Karpas-422 (cell line): ENCODE measurements around the gene MZF1. TPM values are rescaled to one million over a fixed set of nuclear protein-coding genes. Genes with fewer than 3 reads are reported as not detected.
"Not testable (repeated sequence)": the region's sequence is repeated elsewhere in the genome, so short reads cannot be mapped to it uniquely, and the experiment has no call there.

ENCODE experiments used
- DNase-seq: peaks from one replicate; pipeline ENCODE4 v3.0.0-alpha.2; 2015
- H2AFZ ChIP-seq: fragments of 200-600 bp; sonication (generic); 2 replicates; pipeline ENCODE4 v1.6.1; 2014; ENCODE audit warnings: antibody characterized with exemption, low read length, mixed read lengths
- H3K27ac ChIP-seq: fragments of 200-600 bp; sonication (generic); 2 replicates; pipeline ENCODE4 v1.5.1; 2014; ENCODE audit warnings: mild to moderate bottlenecking, low read length, moderate library complexity
- H3K27me3 ChIP-seq: fragments of 200-600 bp; sonication (generic); 2 replicates; pipeline ENCODE4 v1.6.1; 2014; ENCODE audit warnings: low read length, mixed read lengths
- H3K36me3 ChIP-seq: fragments of 200-600 bp; sonication (generic); 2 replicates; pipeline ENCODE4 v1.6.1; 2014; ENCODE audit warnings: low read length, mixed read lengths; ENCODE audit not compliant: insufficient read depth
- H3K4me1 ChIP-seq: fragments of 200-600 bp; sonication (generic); 2 replicates; pipeline ENCODE4 v1.6.1; 2014; ENCODE audit warnings: mild to moderate bottlenecking, low read length, mixed read lengths
- H3K4me2 ChIP-seq: fragments of 200-600 bp; sonication (generic); 2 replicates; pipeline ENCODE4 v1.6.1; 2014; ENCODE audit warnings: low read length, low read depth, mild to moderate bottlenecking; ENCODE audit not compliant: poor library complexity, severe bottlenecking
- H3K4me3 ChIP-seq: fragments of 200-600 bp; sonication (generic); 2 replicates; pipeline ENCODE4 v1.5.1; 2014; ENCODE audit warnings: mild to moderate bottlenecking, antibody characterized with exemption, low read length, mixed read lengths
- H3K79me2 ChIP-seq: fragments of 200-600 bp; sonication (generic); 2 replicates; pipeline ENCODE4 v1.6.1; 2014; ENCODE audit warnings: mild to moderate bottlenecking, low read length, mixed read lengths
- H3K9ac ChIP-seq: fragments of 200-600 bp; sonication (generic); 2 replicates; pipeline ENCODE4 v1.6.0; 2014; ENCODE audit warnings: low read length
- H3K9me2 ChIP-seq: fragments of 200-600 bp; sonication (generic), shearing (Covaris generic); replicated peaks from 2 replicates; pipeline ENCODE4 v1.6.0; 2014; ENCODE audit warnings: mild to moderate bottlenecking, low read length, moderate library complexity; ENCODE audit not compliant: insufficient read depth
- H3K9me3 ChIP-seq: fragments of 300-700, 200-600 bp; sonication (generic); 2 replicates; pipeline ENCODE4 v1.6.1; 2014; ENCODE audit warnings: low read length, mixed read lengths
- H4K20me1 ChIP-seq: fragments of 200-600 bp; sonication (generic); 2 replicates; pipeline ENCODE4 v1.6.1; 2014; ENCODE audit warnings: mild to moderate bottlenecking, antibody characterized with exemption, low read length, low read depth; ENCODE audit not compliant: insufficient read depth
- total RNA-seq: library from RNA; depleted of rRNA; stranded (reverse); fragments of >200 nt; shearing (Covaris generic); gene quantifications from 2 replicates; pipeline ENCODE4 v1.2.3, GENCODE V29; 2014; ENCODE audit warnings: low replicate concordance

The MZF1 gene
- total RNA-seq, 1 experiment from 2014 or later, result 13.3 TPM

- H3K4me2 ChIP-seq, result no peak overlapping the region
- no peak overlapping the region for H3K9ac ChIP-seq
- no peaks in the 10 kb centered on the region for H3K9me3 ChIP-seq
- H3K79me2 ChIP-seq, result peaks cover 8% of the 10 kb centered on the region; the same call in 1 of the 2 replicates
- no peaks in the 10 kb centered on the region for H3K27me3 ChIP-seq
- peaks cover 10% of the 10 kb centered on the region for H3K4me1 ChIP-seq
- H2AFZ ChIP-seq, result no peak overlapping the region
- no peak overlapping the region for H3K27ac ChIP-seq
- no peak overlapping the region for H3K4me3 ChIP-seq
- H3K36me3 ChIP-seq, result no peaks in the 10 kb centered on the region
- H3K9me2 ChIP-seq, result no peaks in the 10 kb centered on the region
- no peaks in the 10 kb centered on the region for H4K20me1 ChIP-seq
- DNase-seq, result peak; percentile 92
Observed at GRCh38 chr19:58581227-58582141, 8.3 kb upstream of the MZF1 start.

GRCh38 chr19:58579473-58580142, 6.5 kb upstream of the MZF1 start:
- H2AFZ ChIP-seq, result no peak overlapping the region
- H3K36me3 ChIP-seq, result no peaks in the 10 kb centered on the region
- H4K20me1 ChIP-seq, result no peaks in the 10 kb centered on the region
- no peak overlapping the region for H3K4me2 ChIP-seq
- H3K9me2 ChIP-seq, result no peaks in the 10 kb centered on the region
- no peak overlapping the region for H3K9ac ChIP-seq
- peaks cover 10% of the 10 kb centered on the region for H3K4me1 ChIP-seq
- no peak overlapping the region for H3K27ac ChIP-seq
- peaks cover 14% of the 10 kb centered on the region for H3K79me2 ChIP-seq
- H3K27me3 ChIP-seq, result no peaks in the 10 kb centered on the region
- H3K9me3 ChIP-seq, result no peaks in the 10 kb centered on the region
- no peak for DNase-seq
- no peak overlapping the region for H3K4me3 ChIP-seq

GRCh38 chr19:58578012-58578925, 5.1 kb upstream of the MZF1 start:
- no peak overlapping the region; the same call in 1 of the 2 replicates for H3K9ac ChIP-seq
- no peak overlapping the region for H3K27ac ChIP-seq
- no peaks in the 10 kb centered on the region for H3K9me3 ChIP-seq
- H4K20me1 ChIP-seq, result no peaks in the 10 kb centered on the region
- H3K4me1 ChIP-seq, result peaks cover 21% of the 10 kb centered on the region
- peak; percentile 25 for DNase-seq
- H3K79me2 ChIP-seq, result peaks cover 14% of the 10 kb centered on the region
- H3K4me2 ChIP-seq, result peak overlapping the region; percentile 5
- no peaks in the 10 kb centered on the region for H3K27me3 ChIP-seq
- no peak overlapping the region for H3K4me3 ChIP-seq
- no peaks in the 10 kb centered on the region for H3K36me3 ChIP-seq
- H3K9me2 ChIP-seq, result no peaks in the 10 kb centered on the region
- H2AFZ ChIP-seq, result no peak overlapping the region

- H3K4me3 ChIP-seq, result not testable (repeated sequence)
Observed at GRCh38 chr19:58577581-58577980, 4.4 kb upstream of the MZF1 start.

DNA sequence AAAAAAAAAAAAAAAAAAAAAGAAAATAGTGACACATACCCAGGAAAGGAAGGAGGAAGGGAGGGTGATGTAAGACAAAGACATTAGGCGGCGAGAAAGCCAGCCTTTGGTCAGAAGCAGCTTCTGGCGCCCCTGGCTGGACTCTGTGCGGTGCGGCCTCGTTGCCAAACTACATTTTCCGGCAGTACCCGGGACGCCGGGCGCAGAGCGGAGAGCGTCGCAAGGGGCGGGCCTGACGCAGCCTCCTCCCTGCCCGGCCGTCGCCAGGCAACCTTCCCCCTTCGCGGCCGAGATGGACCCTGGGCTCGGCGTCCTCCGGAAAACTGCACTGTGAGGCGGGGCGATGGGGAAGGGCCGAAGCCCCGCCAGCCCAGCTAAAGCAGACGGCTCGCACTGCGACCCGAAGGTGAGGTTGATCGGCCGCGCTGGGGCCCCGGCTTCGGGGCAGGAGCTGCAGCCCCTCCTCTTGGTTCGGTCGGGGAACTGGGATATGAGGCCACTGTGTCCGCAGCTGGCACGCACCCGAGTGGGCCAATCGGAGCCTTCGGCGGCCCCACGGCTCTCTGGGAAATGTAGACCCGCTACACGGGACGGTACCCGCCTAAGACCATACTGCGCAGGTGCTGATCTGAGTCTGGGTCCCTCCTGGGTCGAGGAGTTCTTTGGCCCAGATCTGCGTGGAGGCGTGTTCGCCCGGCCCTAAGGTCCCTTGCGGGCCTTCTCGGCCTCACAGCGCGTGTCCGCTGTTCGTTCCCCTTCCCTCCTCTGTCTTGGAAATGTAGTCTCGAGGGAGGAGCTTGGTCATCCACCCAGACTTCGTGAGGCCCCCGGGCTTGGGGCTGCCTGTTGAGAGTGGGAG, 2.3 kb upstream of the MZF1 start:
- Histone ChIP-seq H3K27ac (peak overlapping the region; percentile 71), H3K4me1 (peaks cover 30% of the 10 kb centered on the region), H3K4me2 (peak overlapping the region; percentile 91), H3K9me2 (no peaks in the 10 kb centered on the region), H3K9me3 (no peaks in the 10 kb centered on the region), H3K27me3 (no peaks in the 10 kb centered on the region), H3K36me3 (no peaks in the 10 kb centered on the region), H4K20me1 (no peaks in the 10 kb centered on the region), H3K4me3 (peak overlapping the region; percentile 81), H3K9ac (peak overlapping the region; percentile 86), H3K79me2 (peaks cover 17% of the 10 kb centered on the region), H2AFZ (no peak overlapping the region)
- peak; percentile 90 for DNase-seq

More at GRCh38 chr19:58577581-58577980, 4.4 kb upstream of the MZF1 start:
- H3K9ac ChIP-seq, H3K36me3 ChIP-seq, H3K9me3 ChIP-seq, H3K27ac ChIP-seq, H3K9me2 ChIP-seq, H3K27me3 ChIP-seq, H4K20me1 ChIP-seq, DNase-seq, H3K4me2 ChIP-seq, H2AFZ ChIP-seq: not testable (repeated sequence)
- peaks cover 21% of the 10 kb centered on the region for H3K4me1 ChIP-seq
- H3K79me2 ChIP-seq, result peaks cover 14% of the 10 kb centered on the region

GRCh38 chr19:58573658-58574164, 576 bp upstream of the MZF1 start:
- DNase-seq, result no peak
- no peaks in the 10 kb centered on the region for H3K36me3 ChIP-seq
- H3K9me3 ChIP-seq, result no peaks in the 10 kb centered on the region
- no peaks in the 10 kb centered on the region for H3K9me2 ChIP-seq
- H3K4me3 ChIP-seq, result peak overlapping the region; percentile 81
- H3K4me2 ChIP-seq, result peak overlapping the region; percentile 91
- H3K27ac ChIP-seq, result peak overlapping the region; percentile 40; the same call in 1 of the 2 replicates
- H3K4me1 ChIP-seq, result peaks cover 30% of the 10 kb centered on the region
- H3K79me2 ChIP-seq, result peaks cover 8% of the 10 kb centered on the region
- H3K27me3 ChIP-seq, result no peaks in the 10 kb centered on the region
- peak overlapping the region; percentile 67 for H3K9ac ChIP-seq
- H4K20me1 ChIP-seq, result no peaks in the 10 kb centered on the region
- H2AFZ ChIP-seq, result no peak overlapping the region
